Activated CD8-positive, alpha-beta memory T cell treated with anti-CD3 and anti-CD28 coated beads for 4 hours (primary cell): ENCODE results near the gene SCRN2.

Experiments
- DNase-seq, 2 donors: peaks; one replicate each; pipeline ENCODE4 v3.0.0-alpha.2; 2020; ENCODE audit warnings: low read depth in 2 of 2

Gene SCRN2

DNA sequence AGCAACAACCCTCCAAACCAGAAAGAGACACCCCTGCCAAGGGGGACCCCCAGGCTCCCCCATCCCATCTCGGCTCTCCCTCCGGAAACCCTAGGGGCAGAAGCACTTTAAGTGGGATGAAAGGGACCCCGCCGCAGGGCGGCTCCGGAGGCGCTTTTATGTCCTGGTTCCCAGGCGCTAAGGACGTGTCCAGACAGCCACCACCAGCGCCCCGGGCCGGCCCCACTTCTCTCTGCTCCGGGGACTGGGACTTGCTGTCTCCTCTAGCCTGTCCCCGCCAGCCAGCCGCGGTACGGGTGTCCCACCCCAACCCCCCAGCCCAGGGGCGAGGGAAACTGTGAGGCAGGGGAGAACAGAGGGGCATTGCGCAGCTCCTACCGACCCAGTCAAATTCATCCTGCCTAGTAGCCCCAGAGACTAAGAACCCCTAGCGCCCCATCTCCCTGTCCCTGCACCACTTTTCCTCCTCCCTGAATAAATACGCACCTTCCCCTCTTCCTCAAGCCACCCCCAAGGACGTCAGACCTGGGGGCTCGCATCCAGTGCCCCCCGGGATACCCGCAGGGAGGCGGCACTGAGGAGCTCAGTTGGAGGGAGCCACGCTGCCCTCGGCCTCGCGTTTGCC lies 5.8 kb upstream of the SCRN2 start:
- DNase-seq = no peak

DNA sequence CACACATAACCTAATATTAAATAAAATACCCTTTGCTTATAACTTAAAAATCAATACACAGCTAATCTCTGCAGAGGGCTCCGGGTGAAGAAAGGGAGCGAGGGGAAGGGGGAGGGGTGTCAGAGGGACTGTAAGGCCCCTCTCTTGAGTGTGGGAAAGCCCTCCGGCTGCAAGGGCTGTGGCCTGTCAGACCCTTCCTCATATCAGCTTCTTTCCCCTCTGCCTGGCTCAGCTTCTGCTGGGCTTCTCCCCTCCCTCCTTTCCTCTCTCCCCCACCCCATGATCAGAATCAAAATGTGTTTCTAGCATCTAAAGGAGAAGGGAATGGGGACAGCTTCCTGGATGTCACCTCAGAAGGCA lies 4.6 kb upstream of the SCRN2 start:
- no peak for DNase-seq

DNA sequence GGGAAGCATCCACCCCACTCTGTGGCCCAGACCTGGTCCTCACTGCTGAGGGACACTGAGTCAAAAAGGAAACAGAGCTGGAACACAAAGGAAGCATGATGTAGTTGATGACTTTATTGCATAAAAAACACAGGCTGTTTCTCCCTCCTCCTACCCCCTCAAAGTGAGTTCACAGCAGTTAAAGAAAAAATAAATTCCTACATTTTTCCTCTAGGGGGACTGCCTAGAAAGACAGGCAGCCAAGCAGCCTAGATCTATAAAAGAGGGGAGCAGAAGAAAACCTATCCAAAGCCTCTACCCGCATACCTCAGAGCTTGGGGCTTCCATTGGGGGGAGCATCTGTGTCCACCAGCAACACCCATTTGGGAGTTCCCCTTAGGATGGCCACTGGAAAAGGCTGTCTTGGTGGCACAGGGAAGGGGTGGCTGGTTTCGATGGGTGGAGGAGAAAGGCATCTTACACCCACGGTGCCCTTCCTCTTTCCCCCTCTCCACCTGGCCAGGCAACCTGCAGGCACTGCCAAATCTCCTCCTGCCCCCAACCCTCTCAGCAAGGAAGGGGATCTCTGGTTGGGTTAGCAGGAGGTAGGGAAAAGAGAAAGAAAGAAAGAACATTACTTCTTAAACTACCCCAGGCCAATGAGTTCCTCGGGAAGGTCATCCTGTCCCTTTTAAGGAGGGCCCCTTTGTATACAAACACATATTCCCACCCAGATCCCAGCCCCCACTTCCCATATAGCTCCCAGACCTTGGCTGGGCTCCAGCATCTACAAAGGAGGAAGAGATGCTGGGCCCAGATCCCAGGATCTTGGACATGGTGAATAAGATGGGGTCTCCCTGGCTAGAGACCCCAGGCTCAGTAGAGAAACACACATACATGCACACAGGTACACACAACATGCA lies 4.0 kb upstream of the SCRN2 start:
- DNase-seq = no peak

DNA sequence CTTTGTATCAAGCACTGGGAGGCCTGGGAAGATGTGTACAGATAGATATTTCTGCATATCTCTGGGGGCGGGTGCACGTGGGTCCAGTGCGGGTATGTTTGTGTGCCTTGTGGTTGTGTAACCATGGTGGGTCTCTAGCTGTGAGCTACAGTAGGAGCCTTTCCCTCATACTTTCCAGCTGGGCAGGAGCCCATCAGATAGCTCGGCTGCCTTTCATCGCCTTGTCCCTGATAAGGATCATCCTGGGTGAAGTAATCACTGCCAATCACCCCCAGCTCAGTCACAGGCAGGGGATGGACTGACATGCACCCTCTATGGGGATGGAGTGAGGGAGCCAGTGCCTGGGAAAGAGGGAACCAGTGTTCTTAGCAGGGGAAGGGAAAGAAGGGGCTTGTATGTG lies 3.2 kb upstream of the SCRN2 start:
- no peak for DNase-seq

DNA sequence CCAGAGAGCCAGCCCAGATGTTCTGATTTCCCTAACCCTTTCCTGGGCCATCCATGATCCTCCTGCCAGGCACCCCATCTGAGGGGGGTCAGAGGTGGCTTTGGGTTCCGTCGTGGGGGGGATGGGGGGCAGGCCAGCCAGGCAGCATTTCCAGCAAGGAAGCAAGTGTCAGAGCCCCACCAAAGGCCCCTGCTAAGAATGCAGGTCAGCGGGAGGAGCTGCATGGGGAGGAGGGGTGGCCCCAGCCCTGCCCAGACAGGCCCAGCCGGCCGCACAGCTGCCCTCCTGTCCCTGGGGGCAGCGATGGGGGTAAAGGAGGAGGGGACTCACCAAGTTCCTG lies 2.3 kb upstream of the SCRN2 start:
- no peak for DNase-seq

DNA sequence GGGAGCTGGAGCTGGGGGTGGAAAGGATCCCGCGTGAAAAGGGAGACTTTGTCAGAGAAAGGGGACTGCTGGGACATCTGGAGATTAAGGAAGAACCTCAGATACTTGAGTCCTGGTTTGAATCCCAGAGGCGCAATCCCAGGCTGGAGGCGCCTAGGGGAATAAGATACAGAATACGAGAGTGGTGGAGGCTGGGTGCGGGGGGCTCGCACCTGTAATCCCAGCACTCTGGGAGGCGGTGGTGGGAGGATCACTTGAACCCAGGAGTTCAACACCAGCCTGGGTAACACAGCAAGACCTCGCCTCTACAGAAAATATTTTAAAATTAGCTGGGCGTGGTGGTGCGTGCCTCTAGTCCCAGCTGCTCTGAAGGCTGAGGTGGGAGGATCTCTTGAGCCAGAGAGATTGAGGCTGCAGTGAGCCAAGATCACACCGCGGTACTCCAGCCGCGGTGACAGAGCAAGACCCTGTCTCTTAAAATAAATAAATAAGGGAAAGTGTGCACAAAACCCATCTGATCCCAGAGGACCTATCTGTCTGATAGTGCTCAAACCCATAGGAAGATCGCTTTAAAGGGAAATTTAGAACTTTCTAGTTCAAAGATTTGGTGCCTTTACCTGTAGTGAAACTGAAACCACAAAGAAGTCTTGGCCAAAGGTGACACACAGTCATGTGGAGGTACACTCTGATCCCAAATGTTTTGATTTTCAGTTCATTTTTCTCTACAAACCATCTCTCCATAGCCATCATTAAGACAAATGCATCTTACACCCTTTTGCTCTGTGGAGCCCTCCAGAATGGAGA lies 617 bp upstream of the SCRN2 start:
- DNase-seq = no peak

DNA sequence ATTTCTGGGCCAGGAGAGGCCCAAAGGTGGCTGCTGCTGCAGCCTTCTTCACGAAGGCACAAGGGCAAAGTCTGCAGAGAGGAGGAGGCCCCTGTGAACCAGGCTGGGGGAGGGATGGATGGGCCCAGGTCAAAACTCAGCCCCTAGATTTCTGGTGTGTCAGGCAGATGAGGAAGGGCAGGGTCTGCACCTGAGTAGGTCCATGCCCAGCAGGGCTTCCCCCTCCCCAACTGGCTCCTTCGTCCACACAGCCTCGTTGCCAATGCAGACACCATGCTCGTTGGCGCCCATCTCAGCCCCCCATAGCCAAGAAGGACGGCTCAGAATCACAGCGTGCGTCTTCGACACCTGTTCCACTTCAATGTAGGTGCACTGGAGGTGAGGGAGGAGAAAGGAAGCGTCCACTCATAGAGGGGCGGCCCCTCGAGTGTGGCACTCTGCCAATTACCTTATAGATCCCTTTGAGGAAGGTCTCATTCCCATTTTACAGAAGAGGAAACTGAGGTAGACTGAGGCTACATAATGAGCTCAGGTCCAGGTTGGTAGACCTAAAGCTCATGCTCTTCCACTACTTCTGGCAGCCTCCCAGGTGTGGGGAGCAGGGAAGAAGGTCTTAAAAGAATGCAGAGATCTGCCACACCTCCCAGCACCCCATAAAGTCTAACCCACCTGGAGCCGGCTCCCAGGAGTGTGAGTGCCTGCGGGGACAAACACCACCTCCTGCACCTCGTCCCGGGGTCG lies 902 bp downstream of the SCRN2 start:
- no peak for DNase-seq

DNA sequence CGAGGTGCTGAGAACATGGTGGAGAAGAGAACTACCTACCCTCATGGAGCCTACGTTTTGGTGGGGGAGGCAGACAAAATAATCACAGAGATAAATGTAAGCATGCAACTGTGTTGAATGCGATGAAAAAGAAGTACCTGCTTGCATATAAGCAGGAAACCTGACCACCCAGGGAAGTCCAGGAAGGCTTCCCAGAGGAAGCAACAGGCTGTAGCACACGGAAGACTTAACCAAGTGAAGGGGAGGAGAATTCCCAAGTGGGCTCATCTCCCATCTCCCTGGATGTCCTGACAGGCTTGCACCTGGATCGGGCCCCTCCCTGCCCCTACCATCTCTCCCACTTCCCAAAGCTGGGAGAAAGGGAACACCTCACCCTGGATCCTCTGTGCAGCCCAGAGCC lies 2.0 kb downstream of the SCRN2 start:
- no peak for DNase-seq

DNA sequence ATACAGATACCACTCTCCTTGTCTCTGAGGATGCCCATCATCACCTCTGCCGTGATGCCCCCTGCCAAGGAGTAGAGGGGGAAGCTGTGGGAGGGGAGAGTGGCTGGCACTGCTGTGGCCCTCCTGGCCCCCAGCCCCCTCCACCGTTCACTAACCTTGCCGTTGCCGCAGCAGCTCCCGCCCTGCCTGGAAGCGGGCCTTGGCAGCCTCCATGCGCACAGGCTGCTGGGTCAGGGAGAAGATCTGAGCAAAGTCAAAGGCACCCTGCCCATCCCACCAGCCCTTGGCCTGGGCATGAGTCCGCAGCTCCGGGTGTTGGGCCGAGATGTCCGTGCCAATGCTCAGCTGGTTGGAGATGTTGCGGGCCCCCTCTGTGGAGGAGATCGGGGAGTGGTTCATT lies 2.4 kb downstream of the SCRN2 start:
- no peak for DNase-seq

DNA sequence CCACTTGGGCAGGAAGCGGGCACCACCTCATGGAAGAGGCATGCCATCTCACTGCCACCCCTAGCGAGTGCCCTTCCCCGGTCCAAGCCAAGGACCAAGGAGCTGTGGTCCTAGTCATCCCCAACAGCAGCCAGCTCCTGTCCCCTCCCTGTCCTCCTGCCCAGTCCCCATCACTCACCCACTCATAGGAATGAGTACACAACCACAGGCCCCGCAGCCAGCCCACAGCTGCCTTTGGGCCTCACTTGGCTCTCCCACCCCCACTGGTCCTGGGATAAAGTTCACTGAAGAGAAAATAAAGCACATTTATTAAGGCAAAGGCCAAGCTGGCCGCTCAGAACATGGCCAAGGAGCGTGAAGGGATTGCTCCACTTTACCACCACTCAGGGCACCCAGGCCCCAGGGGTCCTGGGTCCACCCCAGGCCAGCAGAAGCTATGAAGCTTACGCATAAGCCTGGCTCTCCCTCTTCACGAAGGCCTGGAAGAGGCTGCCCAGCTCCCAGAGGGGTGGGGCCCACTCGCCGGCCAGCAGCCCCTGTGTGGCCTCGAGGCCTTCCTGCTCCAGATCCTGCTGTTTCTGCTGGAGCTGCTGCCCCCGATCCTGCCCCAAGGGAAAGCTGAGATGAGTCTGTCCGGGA lies 3.6 kb downstream of the SCRN2 start:
- no peak for DNase-seq

DNA sequence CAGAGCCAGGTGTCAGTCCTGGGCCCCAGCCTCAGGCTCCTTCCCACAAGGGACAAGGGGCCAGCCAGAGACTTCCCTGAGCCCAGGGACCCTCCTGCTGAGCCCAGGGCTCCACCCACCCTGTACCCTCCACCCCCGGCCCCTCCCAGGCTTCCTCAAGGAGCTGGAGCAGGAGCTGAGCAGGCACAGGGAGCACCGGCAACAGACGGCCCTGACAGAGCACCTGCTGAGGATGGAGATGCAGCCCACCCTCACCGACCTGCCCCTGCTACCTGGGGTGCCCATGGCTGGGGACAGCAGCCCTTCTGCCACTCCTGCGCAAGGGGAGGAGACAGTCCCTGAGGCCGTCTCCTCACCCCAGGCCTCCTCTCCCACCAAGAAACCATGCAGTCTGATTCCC lies 4.5 kb downstream of the SCRN2 start:
- DNase-seq = no peak

DNA sequence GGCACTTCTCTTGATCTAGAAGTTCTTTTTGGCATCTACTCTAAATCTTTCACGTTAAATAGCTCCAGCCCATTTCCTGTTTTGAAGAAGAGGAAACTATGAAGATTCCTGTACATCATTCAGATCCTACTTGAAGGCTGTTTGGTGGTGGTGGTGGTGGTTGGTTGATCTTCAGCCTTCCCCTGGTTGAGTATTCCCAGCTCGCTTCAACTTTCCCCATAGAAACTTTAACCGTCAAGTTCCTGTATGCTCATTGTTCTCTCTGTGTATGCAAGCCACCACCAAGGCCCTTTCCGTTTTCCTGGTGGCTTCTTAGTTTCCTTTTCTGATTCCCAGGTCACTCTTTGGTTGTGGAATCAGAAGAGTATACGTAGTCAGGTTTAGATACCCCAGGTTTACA lies 6.3 kb downstream of the SCRN2 start:
- no peak for DNase-seq

DNA sequence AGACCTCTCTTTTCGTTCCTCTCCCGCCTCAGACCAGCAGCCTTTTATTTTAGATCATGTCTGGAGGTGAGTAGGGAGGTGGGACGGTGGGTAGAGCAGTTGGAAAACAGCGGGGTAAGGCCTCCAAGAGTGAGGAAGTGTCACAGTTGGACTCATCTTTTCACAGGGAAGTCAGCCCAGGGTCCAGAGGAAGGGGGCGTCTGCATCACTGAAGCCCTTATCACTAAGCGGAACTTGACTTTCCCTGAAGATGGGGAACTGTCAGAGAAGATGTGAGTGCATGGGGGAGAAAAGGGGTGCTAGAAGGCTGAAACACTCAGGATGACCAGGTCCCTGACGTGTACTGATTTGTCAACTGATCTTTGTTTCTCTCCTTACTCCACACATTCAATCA lies 9.1 kb downstream of the SCRN2 start:
- DNase-seq = no peak

DNA sequence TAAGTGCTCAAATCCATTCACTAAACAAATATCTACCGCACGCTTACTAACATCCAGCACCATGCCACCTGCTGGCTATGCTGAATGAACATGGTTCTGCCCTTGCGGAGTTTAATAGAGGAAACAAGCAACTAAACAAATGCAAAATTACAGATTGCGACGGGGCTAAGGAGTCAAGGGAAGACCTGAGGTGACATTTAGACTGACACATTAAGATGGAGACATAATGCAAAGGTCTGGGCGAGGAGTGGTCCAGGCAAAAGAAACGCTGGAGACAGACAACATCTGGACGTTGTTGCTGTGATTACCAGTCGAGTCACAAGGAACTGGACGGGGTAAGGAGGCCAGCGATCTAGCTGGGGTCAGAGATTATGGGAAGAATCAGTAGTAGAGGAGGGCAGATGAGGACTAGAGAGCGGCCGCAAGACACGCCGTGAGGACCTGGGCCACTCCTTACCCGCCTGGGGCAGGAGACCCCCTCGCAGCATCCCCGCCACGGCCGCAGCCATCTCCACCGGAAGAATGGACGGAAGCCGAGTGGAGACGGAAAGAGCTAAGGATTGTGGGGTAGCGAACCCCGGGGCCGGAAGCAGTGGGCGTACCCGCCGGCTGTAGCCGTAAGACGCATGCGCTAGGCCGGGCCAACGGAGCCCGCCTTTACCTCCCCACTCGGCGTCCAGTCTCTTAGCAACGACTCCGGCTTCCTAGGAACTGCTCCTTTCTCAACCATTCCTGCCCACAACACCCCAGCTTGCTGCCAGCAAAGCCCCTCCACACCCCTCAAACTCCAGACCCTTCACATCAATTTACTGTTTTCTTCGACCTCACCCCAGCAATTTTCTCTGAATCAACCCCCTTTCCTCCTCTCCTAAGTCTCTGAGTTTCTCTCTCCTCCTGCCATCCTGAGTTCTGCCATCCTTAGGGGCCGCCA lies 9.8 kb downstream of the SCRN2 start, which contains the start of the genes LRRC46 and MRPL10:
TSS of gene LRRC46 (plus strand) at position 668 of the 931 bp plus-strand sequence. CDS start 320 bp downstream, outside the sequence.
TSS of gene MRPL10 (minus strand) at position 539 of the 931 bp plus-strand sequence. CDS start at position 509, 30 bp downstream.
- DNase-seq = peak; percentile 86

DNA sequence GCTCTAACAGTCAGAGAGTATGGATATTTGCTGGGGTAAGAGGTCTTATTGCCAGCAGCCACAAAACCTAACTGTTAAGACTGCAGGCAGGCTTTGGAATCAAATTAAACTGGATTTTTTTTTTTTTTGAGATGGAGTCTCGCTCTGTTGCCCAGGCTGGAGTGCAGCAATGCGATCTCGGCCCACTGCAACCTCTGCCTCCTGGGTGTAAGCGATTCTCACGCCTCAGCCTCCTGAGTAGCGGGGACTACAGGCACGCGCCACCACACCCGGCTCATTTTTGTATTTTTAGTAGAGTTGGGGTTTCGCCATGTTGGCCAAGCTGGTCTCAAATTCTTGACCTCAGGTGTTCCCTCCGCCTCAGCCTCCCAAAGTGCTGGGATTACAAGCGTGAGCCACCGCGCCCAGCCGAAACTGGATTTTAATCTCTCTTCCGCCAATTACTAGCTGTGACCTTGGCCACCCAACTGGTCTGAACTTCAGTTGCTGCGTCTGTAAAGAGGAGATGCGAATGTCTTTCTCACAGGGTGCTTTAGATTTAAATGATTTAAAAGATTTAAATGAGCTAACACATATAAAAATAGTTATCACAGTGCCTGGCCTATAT lies 10.6 kb downstream of the SCRN2 start:
- DNase-seq = no peak

DNA sequence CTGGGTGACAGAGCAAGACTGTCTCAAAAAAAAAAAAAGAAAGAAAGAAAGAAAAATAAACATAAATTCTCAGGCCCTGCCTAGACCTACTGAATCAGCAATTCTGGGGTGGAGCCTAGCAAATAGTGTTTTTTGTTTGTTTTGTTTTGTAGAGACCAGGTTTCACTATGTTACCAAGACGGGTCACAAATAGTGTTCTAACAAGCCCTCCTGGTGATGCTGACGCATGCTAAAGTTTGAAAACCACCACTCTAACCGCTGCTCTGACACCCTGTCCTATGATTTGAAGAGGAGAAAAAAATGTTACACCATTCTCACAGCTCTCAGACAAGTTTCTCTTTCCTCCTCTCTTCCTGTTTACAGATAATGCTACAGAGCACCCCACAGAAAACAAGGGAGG lies 11.2 kb downstream of the SCRN2 start:
- DNase-seq = peak; percentile 15 to 41

DNA sequence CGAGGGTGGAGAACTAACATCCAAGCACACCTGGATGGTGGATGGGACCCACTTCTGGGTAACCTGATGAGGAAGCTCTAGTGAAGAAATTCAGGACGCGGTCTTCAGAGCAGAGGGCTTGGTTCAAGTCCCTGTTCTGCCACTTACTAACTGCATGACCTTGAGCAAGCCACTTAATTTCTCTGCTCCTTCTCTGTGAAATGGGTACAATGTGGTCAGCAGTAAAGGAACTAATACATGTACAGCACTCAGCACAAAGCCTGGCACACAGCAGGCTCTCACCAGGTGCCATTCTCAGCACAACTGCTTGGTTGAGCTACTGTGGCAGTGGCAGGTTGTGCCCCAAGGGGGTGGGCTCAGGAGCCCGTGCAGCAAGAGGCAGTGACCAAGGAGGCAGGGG lies 17.6 kb downstream of the SCRN2 start:
- no peak for DNase-seq

DNA sequence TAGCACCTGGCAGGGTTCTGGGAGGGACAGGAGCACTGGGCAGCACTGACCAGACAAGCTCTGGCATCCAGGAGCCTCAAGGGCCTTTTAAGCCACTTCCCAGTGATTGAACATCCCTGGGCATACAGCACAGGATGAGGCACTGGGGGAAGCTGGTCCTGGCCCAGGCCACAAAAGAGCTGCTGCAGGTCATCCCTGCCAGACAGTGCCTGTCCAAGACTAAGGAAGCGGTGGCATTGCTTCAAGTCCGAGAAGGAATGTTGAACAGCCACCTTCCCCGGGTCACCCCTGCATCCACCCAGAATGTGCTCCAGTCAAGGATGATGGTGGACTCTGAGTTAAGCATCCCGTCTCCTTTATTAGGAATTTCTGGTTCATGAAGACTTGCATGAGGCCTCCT lies 18.3 kb downstream of the SCRN2 start:
- no peak for DNase-seq

DNA sequence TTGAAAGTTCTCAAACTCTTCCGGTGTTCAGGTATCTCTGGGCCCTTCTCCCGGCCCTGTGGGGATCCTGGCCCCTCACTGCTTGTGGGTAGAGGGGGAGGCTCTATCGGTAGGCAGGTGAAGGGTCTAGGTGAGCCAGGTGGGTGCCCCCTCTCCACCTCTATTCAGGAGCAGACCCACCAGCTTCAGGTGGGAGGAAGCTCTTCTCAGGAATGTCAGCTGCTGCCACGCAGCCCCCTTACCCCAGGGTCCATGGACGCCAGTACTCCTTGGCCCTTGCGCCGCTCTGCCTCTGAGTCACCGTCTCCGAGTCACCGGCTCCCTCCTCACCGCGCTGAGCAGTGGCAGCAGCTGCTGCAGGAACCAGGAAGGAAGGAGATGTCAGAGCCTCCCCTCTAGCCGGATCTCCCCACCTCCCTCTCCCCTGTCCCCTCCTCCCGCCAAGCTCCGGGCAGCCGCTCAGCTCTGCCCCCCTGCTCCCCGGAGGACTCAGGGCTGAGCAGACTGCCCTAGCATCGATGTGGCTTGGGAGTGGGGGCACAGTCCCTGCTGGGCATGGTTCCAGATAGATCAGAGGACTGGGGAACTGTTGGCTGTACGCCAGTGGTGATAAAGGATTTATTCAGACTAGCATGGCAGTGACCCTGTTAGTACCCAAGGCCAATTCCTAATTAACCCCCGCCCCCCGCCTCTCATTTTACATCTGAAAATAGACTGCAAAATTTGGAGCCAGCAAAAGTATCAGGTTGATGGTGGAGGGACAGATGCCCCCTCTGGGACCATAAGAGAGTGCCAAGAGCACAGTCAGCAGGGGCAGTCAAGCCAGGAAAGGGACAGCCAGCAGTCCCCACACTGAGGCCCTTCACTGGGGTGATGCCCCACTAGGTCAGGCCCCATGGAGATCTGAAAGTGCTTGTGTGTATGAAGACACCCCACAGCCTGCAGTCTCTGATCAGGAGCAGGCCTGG lies 19.4 kb downstream of the SCRN2 start, which contains the start of gene OSBPL7:
TSS of gene OSBPL7 (minus strand) at position 371 of the 968 bp plus-strand sequence. CDS start 1,516 bp downstream, outside the sequence.
- DNase-seq = peak; percentile 54 to 63
